ENCODE measurements around the gene LIPG. TPM values are rescaled to one million over a fixed set of nuclear protein-coding genes. Genes with fewer than 3 reads are reported as not detected.
"Not testable (repeated sequence)": the region's sequence is repeated elsewhere in the genome, so short reads cannot be mapped to it uniquely, and the experiment has no call there.

LIPG gene
- total and polyA plus RNA-seq, 2 donors, result 1.8 to 4.2 TPM

DNA sequence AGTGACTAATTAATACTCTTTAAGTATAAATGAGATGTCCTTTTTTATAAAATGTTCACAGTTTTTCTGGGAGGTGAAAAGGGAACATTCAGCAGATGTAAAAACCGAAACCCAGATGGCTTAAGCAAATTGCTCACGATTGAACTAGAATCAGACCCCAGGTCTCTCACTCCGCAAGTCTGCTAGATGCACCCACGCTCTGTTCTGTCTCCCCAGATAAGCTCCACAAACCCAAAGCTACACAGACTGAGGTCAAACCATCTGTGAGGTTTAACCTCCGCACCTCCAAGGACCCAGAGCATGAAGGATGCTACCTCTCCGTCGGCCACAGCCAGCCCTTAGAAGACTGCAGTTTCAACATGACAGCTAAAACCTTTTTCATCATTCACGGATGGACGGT lies 3.2 kb downstream of the LIPG start:
- Histone ChIP-seq H3K27me3 (ENCODE audit: control insufficient read depth in 2 of 2, insufficient read depth in 1 of 2, low read length in 1 of 2) (peaks cover 28 to 61% of the 10 kb centered on the region in 2 donors), H3K4me3 (ENCODE audit: low read length in 2 of 2) (no peak overlapping the region), H3K9me3 (ENCODE audit: control insufficient read depth in 2 of 2, insufficient read depth in 1 of 2, low read length in 1 of 2) (peaks cover 0 to 8% of the 10 kb centered on the region in 2 donors), H3K4me1 (ENCODE audit: control insufficient read depth in 2 of 2, insufficient read depth in 2 of 2, low read length in 2 of 2) (peaks cover 5% of the 10 kb centered on the region in 2 donors), H3K36me3 (ENCODE audit: control insufficient read depth in 2 of 2, insufficient read depth in 2 of 2, low read length in 1 of 2) (no peaks in the 10 kb centered on the region), H3K27ac (ENCODE audit: low read depth in 1 of 2, low read length in 1 of 2) (no peak overlapping the region)
- DNase-seq (ENCODE audit: low read depth in 6 of 9, low spot score in 9 of 9), result no peak
- 90% methylated on average over 9 of the region's 9 CpGs for WGBS

GRCh38 chr18:49565612-49566011 lies 3.8 kb downstream of the LIPG start:
- peaks cover 23 to 56% of the 10 kb centered on the region in 2 donors for H3K27me3 ChIP-seq (ENCODE audit: control insufficient read depth in 2 of 2, insufficient read depth in 1 of 2, low read length in 1 of 2)
- H3K27ac ChIP-seq (ENCODE audit: low read depth in 1 of 2, low read length in 1 of 2), result no peak overlapping the region
- H3K9me3 ChIP-seq (ENCODE audit: control insufficient read depth in 2 of 2, insufficient read depth in 1 of 2, low read length in 1 of 2), result peaks cover 0 to 8% of the 10 kb centered on the region in 2 donors
- no peak for DNase-seq (ENCODE audit: low read depth in 6 of 9, low spot score in 9 of 9)
- no peaks in the 10 kb centered on the region for H3K36me3 ChIP-seq (ENCODE audit: control insufficient read depth in 2 of 2, insufficient read depth in 2 of 2, low read length in 1 of 2)
- 82% methylated on average over 5 of the region's 5 CpGs for WGBS
- H3K4me3 ChIP-seq (ENCODE audit: low read length in 2 of 2), result no peak overlapping the region
- peaks cover 5% of the 10 kb centered on the region in 2 donors for H3K4me1 ChIP-seq (ENCODE audit: control insufficient read depth in 2 of 2, insufficient read depth in 2 of 2, low read length in 2 of 2)

GRCh38 chr18:49566217-49566770 lies 4.4 kb downstream of the LIPG start:
- 97% methylated on average over 3 of the region's 3 CpGs for WGBS

GRCh38 chr18:49566985-49567384 lies 5.1 kb downstream of the LIPG start:
- H3K4me1 ChIP-seq (ENCODE audit: control insufficient read depth in 2 of 2, insufficient read depth in 2 of 2, low read length in 2 of 2), result peaks cover 0 to 1% of the 10 kb centered on the region in 2 donors
- no peaks in the 10 kb centered on the region for H3K36me3 ChIP-seq (ENCODE audit: control insufficient read depth in 2 of 2, insufficient read depth in 2 of 2, low read length in 1 of 2)
- H3K27me3 ChIP-seq (ENCODE audit: control insufficient read depth in 2 of 2, insufficient read depth in 1 of 2, low read length in 1 of 2), result peaks cover 11 to 42% of the 10 kb centered on the region in 2 donors
- DNase-seq (ENCODE audit: low read depth in 6 of 9, low spot score in 9 of 9), result no peak
- H3K4me3 ChIP-seq (ENCODE audit: low read length in 2 of 2), result no peak overlapping the region
- peaks cover 0 to 2% of the 10 kb centered on the region in 2 donors for H3K9me3 ChIP-seq (ENCODE audit: control insufficient read depth in 2 of 2, insufficient read depth in 1 of 2, low read length in 1 of 2)
- H3K27ac ChIP-seq (ENCODE audit: low read depth in 1 of 2, low read length in 1 of 2), result no peak overlapping the region
- WGBS, result 97% methylated on average over 2 of the region's 2 CpGs

More at GRCh38 chr18:49566217-49566770, 4.4 kb downstream of the LIPG start:
- Histone ChIP-seq H3K4me3 (ENCODE audit: low read length in 2 of 2) (no peak overlapping the region), H3K36me3 (ENCODE audit: control insufficient read depth in 2 of 2, insufficient read depth in 2 of 2, low read length in 1 of 2) (no peaks in the 10 kb centered on the region), H3K4me1 (ENCODE audit: control insufficient read depth in 2 of 2, insufficient read depth in 2 of 2, low read length in 2 of 2) (peaks cover 4 to 5% of the 10 kb centered on the region in 2 donors), H3K27me3 (ENCODE audit: control insufficient read depth in 2 of 2, insufficient read depth in 1 of 2, low read length in 1 of 2) (peaks cover 16 to 49% of the 10 kb centered on the region in 2 donors), H3K9me3 (ENCODE audit: control insufficient read depth in 2 of 2, insufficient read depth in 1 of 2, low read length in 1 of 2) (peaks cover 0 to 7% of the 10 kb centered on the region in 2 donors), H3K27ac (ENCODE audit: low read depth in 1 of 2, low read length in 1 of 2) (no peak overlapping the region)
- no peak for DNase-seq (ENCODE audit: low read depth in 6 of 9, low spot score in 9 of 9)

- Histone ChIP-seq H3K4me3 (ENCODE audit: low read length in 2 of 2) (no peak overlapping the region), H3K36me3 (ENCODE audit: control insufficient read depth in 2 of 2, insufficient read depth in 2 of 2, low read length in 1 of 2) (no peaks in the 10 kb centered on the region), H3K27me3 (ENCODE audit: control insufficient read depth in 2 of 2, insufficient read depth in 1 of 2, low read length in 1 of 2) (peaks cover 0 to 15% of the 10 kb centered on the region in 2 donors), H3K4me1 (ENCODE audit: control insufficient read depth in 2 of 2, insufficient read depth in 2 of 2, low read length in 2 of 2) (no peaks in the 10 kb centered on the region), H3K9me3 (ENCODE audit: control insufficient read depth in 2 of 2, insufficient read depth in 1 of 2, low read length in 1 of 2) (no peaks in the 10 kb centered on the region), H3K27ac (ENCODE audit: low read depth in 1 of 2, low read length in 1 of 2) (no peak overlapping the region)
- DNase-seq (ENCODE audit: low read depth in 6 of 9, low spot score in 9 of 9), result no peak
- WGBS, result 89% methylated on average over 6 of the region's 6 CpGs
These were observed 7.9 kb downstream of the LIPG start for GRCh38 chr18:49569724-49570123.

DNA sequence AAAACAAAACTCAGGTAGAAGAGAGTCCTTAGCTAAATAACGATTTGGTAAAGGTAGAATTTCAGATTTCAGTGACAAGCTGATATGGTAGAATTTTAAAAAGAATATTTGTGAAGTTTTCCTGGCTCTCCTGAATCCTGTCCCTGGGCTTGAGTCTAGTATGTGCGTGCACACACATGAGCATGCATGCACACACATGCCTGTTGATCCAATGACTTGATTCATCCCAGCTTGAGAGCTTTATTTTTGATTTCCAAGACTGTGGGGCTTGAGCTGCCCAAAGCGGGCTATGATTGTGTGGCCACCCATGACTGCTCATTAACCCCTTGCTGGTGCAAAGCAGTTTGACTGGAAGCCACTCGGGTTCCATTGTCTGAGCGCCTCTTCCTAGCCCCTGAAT lies 9.0 kb downstream of the LIPG start:
- no peak overlapping the region for H3K27ac ChIP-seq (ENCODE audit: low read depth in 1 of 2, low read length in 1 of 2)
- DNase-seq (ENCODE audit: low read depth in 6 of 9, low spot score in 9 of 9), result no peak
- H3K9me3 ChIP-seq (ENCODE audit: control insufficient read depth in 2 of 2, insufficient read depth in 1 of 2, low read length in 1 of 2), result no peaks in the 10 kb centered on the region
- H3K4me1 ChIP-seq (ENCODE audit: control insufficient read depth in 2 of 2, insufficient read depth in 2 of 2, low read length in 2 of 2), result no peaks in the 10 kb centered on the region
- peaks cover 0 to 7% of the 10 kb centered on the region in 2 donors for H3K27me3 ChIP-seq (ENCODE audit: control insufficient read depth in 2 of 2, insufficient read depth in 1 of 2, low read length in 1 of 2)
- no peaks in the 10 kb centered on the region for H3K36me3 ChIP-seq (ENCODE audit: control insufficient read depth in 2 of 2, insufficient read depth in 2 of 2, low read length in 1 of 2)
- H3K4me3 ChIP-seq (ENCODE audit: low read length in 2 of 2), result no peak overlapping the region
- WGBS, result 84% methylated on average over 5 of the region's 5 CpGs

DNA sequence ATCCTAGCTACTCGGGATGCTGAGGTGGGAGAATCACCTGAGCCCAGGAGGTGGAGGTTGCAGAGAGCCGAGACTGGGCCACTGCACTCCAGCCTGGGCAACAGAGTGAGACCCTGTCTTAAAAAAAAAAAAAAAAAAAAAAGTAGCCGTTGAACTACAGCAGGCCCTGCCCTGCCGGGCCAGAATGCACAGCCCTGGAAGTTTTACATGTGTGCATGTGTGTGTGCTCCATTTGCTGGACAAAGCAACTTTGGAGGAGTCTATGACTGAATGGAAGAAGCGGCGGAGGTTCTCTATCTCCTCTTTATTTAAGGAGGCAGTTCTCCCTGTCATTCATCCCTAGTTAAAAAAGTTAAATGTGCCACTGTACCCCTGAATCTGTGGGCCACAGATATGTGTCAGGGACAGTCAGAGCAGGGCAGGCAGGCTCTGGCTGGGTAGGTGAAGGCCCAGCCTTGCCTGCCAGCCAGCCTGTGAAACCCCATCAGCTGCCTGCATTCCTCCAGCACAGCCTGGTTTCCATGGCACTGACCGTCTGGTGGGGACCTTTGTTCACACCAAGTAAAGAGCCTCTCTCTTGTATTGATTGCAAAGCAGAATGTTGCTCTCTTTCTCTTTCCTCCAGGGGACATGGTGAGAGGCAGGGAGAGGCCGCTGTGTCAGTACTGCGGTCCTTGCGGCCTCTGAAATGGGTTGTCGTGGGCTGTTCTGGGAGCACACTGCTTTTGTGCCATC lies 10.9 kb downstream of the LIPG start:
- H3K4me1 ChIP-seq (ENCODE audit: control insufficient read depth in 2 of 2, insufficient read depth in 2 of 2, low read length in 2 of 2), result no peaks in the 10 kb centered on the region
- no peak for DNase-seq (ENCODE audit: low read depth in 6 of 9, low spot score in 9 of 9)
- H3K27ac ChIP-seq (ENCODE audit: low read depth in 1 of 2, low read length in 1 of 2), result no peak overlapping the region
- WGBS, result 97% methylated on average over 11 of the region's 11 CpGs
- no peaks in the 10 kb centered on the region for H3K27me3 ChIP-seq (ENCODE audit: control insufficient read depth in 2 of 2, insufficient read depth in 1 of 2, low read length in 1 of 2)
- H3K36me3 ChIP-seq (ENCODE audit: control insufficient read depth in 2 of 2, insufficient read depth in 2 of 2, low read length in 1 of 2), result no peaks in the 10 kb centered on the region
- H3K4me3 ChIP-seq (ENCODE audit: low read length in 2 of 2), result no peak overlapping the region
- H3K9me3 ChIP-seq (ENCODE audit: control insufficient read depth in 2 of 2, insufficient read depth in 1 of 2, low read length in 1 of 2), result no peaks in the 10 kb centered on the region

GRCh38 chr18:49573835-49574234 lies 12.0 kb downstream of the LIPG start:
- no peaks in the 10 kb centered on the region for H3K9me3 ChIP-seq (ENCODE audit: control insufficient read depth in 2 of 2, insufficient read depth in 1 of 2, low read length in 1 of 2)
- H3K4me3 ChIP-seq (ENCODE audit: low read length in 2 of 2), result no peak overlapping the region
- no peak for DNase-seq (ENCODE audit: low read depth in 6 of 9, low spot score in 9 of 9)
- no peak overlapping the region for H3K27ac ChIP-seq (ENCODE audit: low read depth in 1 of 2, low read length in 1 of 2)
- no peaks in the 10 kb centered on the region for H3K27me3 ChIP-seq (ENCODE audit: control insufficient read depth in 2 of 2, insufficient read depth in 1 of 2, low read length in 1 of 2)
- 95% methylated on average over 2 of the region's 2 CpGs for WGBS
- no peaks in the 10 kb centered on the region for H3K4me1 ChIP-seq (ENCODE audit: control insufficient read depth in 2 of 2, insufficient read depth in 2 of 2, low read length in 2 of 2)
- H3K36me3 ChIP-seq (ENCODE audit: control insufficient read depth in 2 of 2, insufficient read depth in 2 of 2, low read length in 1 of 2), result no peaks in the 10 kb centered on the region

DNA sequence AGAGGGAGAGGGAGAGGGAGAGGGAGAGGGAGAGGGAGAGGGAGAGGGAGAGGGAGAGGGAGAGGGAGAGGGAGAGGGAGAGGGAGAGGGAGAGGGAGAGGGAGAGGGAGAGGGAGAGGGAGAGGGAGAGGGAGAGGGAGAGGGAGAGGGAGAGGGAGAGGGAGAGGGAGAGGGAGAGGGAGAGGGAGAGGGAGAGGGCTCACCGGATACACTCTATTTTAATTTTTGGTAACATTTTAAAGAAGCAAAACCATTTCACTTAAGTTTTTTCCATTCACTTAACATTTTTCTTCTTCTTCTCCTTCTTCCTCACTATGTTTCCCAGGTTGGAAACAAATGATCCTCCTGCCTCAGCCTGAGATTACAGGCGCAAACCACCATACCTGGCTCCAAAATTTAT lies 17.2 kb downstream of the LIPG start:
- not testable (repeated sequence) for H3K36me3 ChIP-seq (ENCODE audit: control insufficient read depth in 2 of 2, insufficient read depth in 2 of 2, low read length in 1 of 2); H3K27ac ChIP-seq (ENCODE audit: low read depth in 1 of 2, low read length in 1 of 2); DNase-seq (ENCODE audit: low read depth in 6 of 9, low spot score in 9 of 9); H3K27me3 ChIP-seq (ENCODE audit: control insufficient read depth in 2 of 2, insufficient read depth in 1 of 2, low read length in 1 of 2); H3K4me3 ChIP-seq (ENCODE audit: low read length in 2 of 2); H3K4me1 ChIP-seq (ENCODE audit: control insufficient read depth in 2 of 2, insufficient read depth in 2 of 2, low read length in 2 of 2); H3K9me3 ChIP-seq (ENCODE audit: control insufficient read depth in 2 of 2, insufficient read depth in 1 of 2, low read length in 1 of 2)
- 95% methylated on average over 2 of the region's 2 CpGs for WGBS

Data from thymus (tissue), 11 donors.